Keratinocyte (primary cell): Measurements from ENCODE around the gene TMEM178A. TPM values are rescaled to one million over a fixed set of nuclear protein-coding genes. Genes with fewer than 3 reads are reported as not detected.

Source experiments
- DNase-seq: peaks from one replicate; pipeline ENCODE4 v3.0.0-alpha.2; 2011; ENCODE audit warnings: low read depth, missing footprints, low spot score
- FAIRE-seq: peaks from 2 replicates; lab custom pipeline; 2011; peaks lifted over from hg19 to GRCh38; lab: Jason Lieb, UNC
- H2AFZ ChIP-seq: 2 replicates; pipeline ENCODE4 v1.6.0; 2012; ENCODE audit warnings: low read length, control low read depth, inconsistent platforms; ENCODE audit not compliant: control insufficient read depth
- H3K27ac ChIP-seq: 2 replicates; pipeline ENCODE4 v1.5.1; 2011; ENCODE audit warnings: low read length; ENCODE audit not compliant: control insufficient read depth, insufficient read depth
- H3K27me3 ChIP-seq: 3 replicates; pipeline ENCODE4 v1.6.0; 2011; ENCODE audit warnings: low read length; ENCODE audit not compliant: control insufficient read depth, insufficient read depth; ENCODE audit errors: extremely low read depth
- H3K36me3 ChIP-seq, 2 experiments: 2 replicates in 1 of 2; 3 replicates in 1 of 2; pipeline ENCODE4 v1.5.1; 2011; ENCODE audit warnings: low read length in 2 of 2, mild to moderate bottlenecking in 1 of 2; ENCODE audit not compliant: control insufficient read depth in 2 of 2, insufficient read depth in 2 of 2; ENCODE audit errors: extremely low read depth in 1 of 2
- H3K4me1 ChIP-seq: 3 replicates; pipeline ENCODE4 v1.5.1; 2011; ENCODE audit warnings: low read length; ENCODE audit not compliant: control insufficient read depth, insufficient read depth; ENCODE audit errors: extremely low read depth
- H3K4me2 ChIP-seq: 3 replicates; pipeline ENCODE4 v1.6.0; 2011; ENCODE audit warnings: low read depth, low read length; ENCODE audit not compliant: control insufficient read depth, insufficient read depth; ENCODE audit errors: extremely low read depth
- H3K4me3 ChIP-seq, 3 experiments: fragments of 200-600 bp in 1 of 3; sonication (generic) in 1 of 3; 2 replicates in 2 of 3; 3 replicates in 1 of 3; pipeline ENCODE4 v1.5.1; 2011 to 2016; ENCODE audit warnings: low read length in 3 of 3, mild to moderate bottlenecking in 3 of 3, control low read depth in 2 of 3, inconsistent platforms in 1 of 3, low read depth in 1 of 3, mixed read lengths in 1 of 3, mixed run types in 1 of 3, moderate library complexity in 1 of 3; ENCODE audit not compliant: control insufficient read depth in 2 of 3, insufficient read depth in 2 of 3; ENCODE audit errors: extremely low read depth in 1 of 3
- H3K79me2 ChIP-seq: 2 replicates; pipeline ENCODE4 v1.6.0; 2012; ENCODE audit warnings: low read length; ENCODE audit not compliant: control insufficient read depth, insufficient read depth
- H3K9ac ChIP-seq: 3 replicates; pipeline ENCODE4 v1.6.0; 2011; ENCODE audit warnings: low read length; ENCODE audit not compliant: control insufficient read depth, insufficient read depth; ENCODE audit errors: extremely low read depth
- H3K9me1 ChIP-seq: 3 replicates; pipeline ENCODE4 v1.6.0; 2011; ENCODE audit warnings: low read length; ENCODE audit not compliant: control insufficient read depth, insufficient read depth; ENCODE audit errors: extremely low read depth
- H3K9me3 ChIP-seq: 2 replicates; pipeline ENCODE4 v1.5.1; 2012; ENCODE audit warnings: low read depth, low read length; ENCODE audit not compliant: control insufficient read depth
- H4K20me1 ChIP-seq: 3 replicates; pipeline ENCODE4 v1.6.0; 2011; ENCODE audit warnings: low read length; ENCODE audit not compliant: control insufficient read depth, insufficient read depth; ENCODE audit errors: extremely low read depth
- CTCF ChIP-seq, 3 experiments: IDR thresholded peaks in 1 of 3; conservative IDR thresholded peaks in 1 of 3; optimal IDR thresholded peaks in 1 of 3; 2 replicates in 2 of 3; 3 replicates in 1 of 3; pipeline versions ENCODE3 to v1.5.1; 2011; ENCODE audit warnings: low read length in 3 of 3, mild to moderate bottlenecking in 3 of 3, moderate library complexity in 2 of 3, control low read depth in 1 of 3, inconsistent platforms in 1 of 3; ENCODE audit not compliant: insufficient read depth in 2 of 3; ENCODE audit errors: extremely low read depth in 1 of 3
- EZH2 ChIP-seq: IDR thresholded peaks from one replicate; pipeline ENCODE4 v1.6.1; 2012; ENCODE audit warnings: inconsistent platforms, mild to moderate bottlenecking, low read length, moderate library complexity
- dilution Hi-C: fragments of 300-500 bp; cut with MboI; formaldehyde crosslinking; loops from one replicate; pipeline ENCODE4 v1.7.0; 2020; ENCODE audit warnings: low sequenced_read_pairs; ENCODE audit not compliant: extremely low pct_ligation_motif_present
- polyA plus RNA-seq, 5 experiments: library from polyadenylated mRNA; depleted of rRNA in 3 of 5; stranded (reverse) in 3 of 5; stranded (forward) in 1 of 5; unstranded in 1 of 5; fragments of >200 nt; gene quantifications; 1 replicate in 1 of 5; 2 replicates in 3 of 5; 3 replicates in 1 of 5; pipeline versions ENCODE4 v1.2.1 to v1.2.3, GENCODE V29; 2011 to 2012; ENCODE audit warnings: missing spikeins in 2 of 5, low read depth in 1 of 5, low replicate concordance in 1 of 5

Gene TMEM178A
- polyA plus RNA-seq, 1 donor (not counting 4 experiments of a cell fraction or from before 2014, with no cell fraction given) = 0.07 TPM

- H3K4me2 ChIP-seq = peak overlapping the region; percentile 7
- no peak overlapping the region for H3K4me3 ChIP-seq
- no peak overlapping the region for H3K9ac ChIP-seq
- H3K4me1 ChIP-seq = peaks cover 11% of the 10 kb centered on the region
- H3K27ac ChIP-seq = no peak overlapping the region
- H3K79me2 ChIP-seq = no peaks in the 10 kb centered on the region
- no peaks in the 10 kb centered on the region for H3K36me3 ChIP-seq
- no peaks in the 10 kb centered on the region for H4K20me1 ChIP-seq
- no peaks in the 10 kb centered on the region for H3K27me3 ChIP-seq
- peak; percentile 66 for FAIRE-seq
- TF ChIP-seq CTCF (optimal IDR thresholded peaks at IDR 0.05 in 1 of 3, IDR thresholded peaks at IDR 0.05 in 1 of 3, conservative IDR thresholded peaks at IDR 0.05 in 1 of 3; ENCODE audit: extremely low read depth in 1 of 3, insufficient read depth in 2 of 3, low read length in 3 of 3) = no peak
- no peak for TF ChIP-seq EZH2
- H2AFZ ChIP-seq = no peak overlapping the region
- no peaks in the 10 kb centered on the region for H3K9me3 ChIP-seq
- dilution Hi-C loops = no loop called here
- no peaks in the 10 kb centered on the region for H3K9me1 ChIP-seq
- peak; percentile 71 for DNase-seq
Observed at GRCh38 chr2:39642051-39642718, 23.5 kb upstream of the TMEM178A start.

GRCh38 chr2:39645826-39646225 is 19.9 kb upstream of the TMEM178A start:
- H3K9me1 ChIP-seq = no peaks in the 10 kb centered on the region
- peaks cover 11% of the 10 kb centered on the region for H3K4me1 ChIP-seq
- dilution Hi-C loops = no loop called here
- no peak overlapping the region for H3K27ac ChIP-seq
- no peak overlapping the region for H3K4me2 ChIP-seq
- TF ChIP-seq EZH2 (no peak), CTCF (optimal IDR thresholded peaks at IDR 0.05 in 1 of 3, IDR thresholded peaks at IDR 0.05 in 1 of 3, conservative IDR thresholded peaks at IDR 0.05 in 1 of 3; ENCODE audit: extremely low read depth in 1 of 3, insufficient read depth in 2 of 3, low read length in 3 of 3) (no peak)
- no peak for DNase-seq
- no peak for FAIRE-seq
- no peak overlapping the region for H3K4me3 ChIP-seq
- no peak overlapping the region for H2AFZ ChIP-seq
- H3K36me3 ChIP-seq = no peaks in the 10 kb centered on the region
- no peaks in the 10 kb centered on the region for H3K27me3 ChIP-seq
- H3K9me3 ChIP-seq = no peaks in the 10 kb centered on the region
- H4K20me1 ChIP-seq = no peaks in the 10 kb centered on the region
- no peaks in the 10 kb centered on the region for H3K79me2 ChIP-seq
- no peak overlapping the region for H3K9ac ChIP-seq
